Measurements from ENCODE around the gene MFNG.

The MFNG gene

GRCh38 chr22:37492428-37493344 lies 6.5 kb upstream of the MFNG start:
- DNase-seq = peak; percentile 73

- no peak for DNase-seq
These were observed 5.6 kb upstream of the MFNG start for GRCh38 chr22:37491559-37492427.

DNA sequence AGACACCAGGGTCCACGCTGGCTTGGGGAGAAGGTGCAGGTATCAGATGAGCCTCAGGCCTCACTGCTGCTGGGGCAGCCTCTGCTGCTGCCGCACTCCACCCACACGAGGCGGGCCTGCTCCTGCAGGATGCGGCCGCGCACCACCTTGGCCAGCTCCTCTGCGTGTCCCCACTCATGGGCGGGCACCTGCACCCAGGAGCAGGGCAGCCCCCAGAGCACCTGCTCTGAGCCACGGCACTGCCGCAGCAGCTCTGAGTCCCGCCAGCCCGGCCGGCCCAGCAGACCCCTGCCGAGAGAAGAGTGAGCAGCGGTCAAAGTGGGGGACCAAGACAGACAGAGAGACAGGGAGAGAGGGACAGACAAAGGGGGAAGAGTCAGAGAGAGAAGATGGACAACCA lies 4.9 kb upstream of the MFNG start:
- no peak for DNase-seq

DNA sequence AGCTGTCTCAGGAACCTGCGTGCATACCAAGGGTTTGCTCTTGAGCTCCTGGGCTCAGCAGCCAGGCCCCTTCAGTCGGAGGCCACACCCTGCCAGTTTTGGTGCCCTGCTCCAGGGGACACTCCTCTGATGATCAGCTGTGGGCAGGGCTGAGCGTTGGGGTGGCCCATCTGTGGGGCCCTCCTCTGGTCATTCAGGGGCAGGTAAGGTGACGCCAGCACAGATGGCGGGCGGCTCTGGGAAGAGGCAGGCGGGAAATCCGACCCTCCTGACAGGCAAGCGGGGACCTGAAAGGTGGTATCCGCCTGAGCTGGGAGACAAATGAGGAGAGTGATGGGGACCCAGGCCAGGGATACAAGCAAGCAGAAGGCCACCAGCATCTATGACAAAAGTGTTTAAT lies 3.8 kb upstream of the MFNG start:
- no peak for DNase-seq

DNA sequence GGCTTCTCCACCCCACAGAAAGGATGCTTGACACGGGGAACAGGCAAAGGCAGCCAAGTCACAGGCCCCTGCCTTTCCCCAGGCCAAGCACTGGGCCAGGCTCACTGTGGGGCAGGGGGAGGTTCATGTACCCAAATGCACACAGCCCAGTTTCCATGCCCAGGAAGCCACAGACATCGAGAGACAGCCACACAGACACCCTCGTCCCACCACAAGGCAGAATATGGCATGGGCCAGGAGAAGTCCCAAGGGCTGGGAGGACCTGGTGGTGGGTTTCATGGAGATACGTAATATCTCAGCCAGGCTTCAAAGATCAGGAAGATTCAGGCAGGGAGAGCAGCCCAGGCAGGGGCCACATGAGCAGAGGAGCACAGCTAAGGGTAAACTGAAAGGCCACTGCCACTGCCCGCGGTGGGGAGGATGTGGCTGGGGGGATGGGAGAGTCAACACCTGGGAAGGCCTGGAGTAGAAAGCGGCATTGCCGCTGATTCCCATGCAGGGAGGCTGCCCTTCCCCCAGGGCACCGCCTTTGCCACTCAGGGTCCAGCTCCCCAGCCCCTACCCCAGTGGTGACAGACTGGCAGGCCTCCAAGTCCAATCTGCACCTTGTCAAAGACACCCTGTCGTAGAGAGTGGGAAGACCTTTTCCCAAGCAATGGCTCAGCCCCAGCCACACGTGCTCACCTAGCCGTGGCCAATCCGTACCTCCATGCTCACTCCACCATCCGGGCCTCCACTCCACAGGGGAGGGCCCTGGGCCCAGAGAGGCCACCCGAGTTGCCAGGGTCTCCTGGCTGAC lies 2.4 kb upstream of the MFNG start:
- no peak for DNase-seq

- DNase-seq = no peak
These were observed 1.4 kb upstream of the MFNG start for GRCh38 chr22:37487571-37487970.

GRCh38 chr22:37487129-37487528 lies 945 bp upstream of the MFNG start:
- no peak for DNase-seq

DNA sequence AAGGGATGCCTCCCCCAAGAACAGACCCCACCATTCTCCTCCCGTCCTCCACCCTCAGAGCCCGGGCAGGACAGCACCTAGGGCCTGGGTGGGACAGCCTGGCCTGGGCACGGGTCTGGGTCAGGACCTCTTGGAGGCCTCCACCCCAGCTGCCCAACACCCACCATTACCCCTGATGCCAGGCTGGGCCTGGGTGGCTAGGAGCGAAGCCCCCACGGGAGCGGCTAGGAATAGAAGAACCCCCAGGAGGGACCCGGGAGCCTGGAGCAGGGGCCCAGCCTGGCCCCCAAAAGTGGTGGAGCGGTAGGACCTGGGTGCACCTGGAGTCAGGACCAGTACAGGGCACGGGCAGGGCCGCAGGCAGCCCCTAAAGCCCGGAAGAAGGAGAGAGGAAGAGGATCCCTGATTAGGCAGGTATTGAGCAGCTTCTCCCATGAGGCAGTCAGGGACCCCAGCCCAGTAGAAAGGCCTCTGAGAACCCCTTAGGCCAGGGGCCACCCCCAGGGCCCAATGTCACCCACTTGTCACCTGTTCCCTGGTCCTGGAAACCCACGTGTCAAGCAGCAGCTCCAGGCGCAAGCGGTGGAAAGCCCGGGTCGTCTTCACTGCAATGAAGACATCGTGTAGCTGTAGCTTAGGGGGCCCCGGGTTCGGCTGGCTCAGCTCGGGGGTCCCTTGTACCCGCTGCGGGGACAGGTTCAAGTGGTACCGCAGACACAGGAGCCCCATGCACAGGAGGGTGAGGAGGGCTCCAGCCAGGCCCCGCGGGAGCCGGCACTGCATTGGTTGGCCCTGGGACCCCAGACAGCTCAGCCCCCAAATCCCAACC lies 575 bp downstream of the MFNG start:
- peak; percentile 67 for DNase-seq

GRCh38 chr22:37484480-37485394 lies 1.4 kb downstream of the MFNG start:
- DNase-seq = peak; percentile 88

DNA sequence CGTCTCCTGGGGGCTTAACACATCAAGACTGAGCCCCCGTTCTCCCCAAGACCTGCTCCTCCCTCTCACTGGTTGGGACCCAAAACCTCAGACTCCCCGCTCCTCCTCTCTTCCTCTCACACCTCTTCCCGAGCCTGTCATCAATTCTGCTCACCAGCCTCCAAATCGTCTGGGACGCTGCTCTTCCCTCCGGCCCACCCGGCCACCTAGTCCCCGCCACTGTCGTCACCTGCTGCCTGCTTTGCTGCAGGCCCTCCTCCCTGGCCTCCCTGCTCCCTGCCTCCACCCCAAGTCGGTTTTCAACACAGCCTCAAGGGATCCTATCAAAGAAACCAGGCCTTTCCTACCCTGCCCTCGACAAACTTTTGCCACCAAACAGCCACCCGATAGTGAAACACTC lies 3.1 kb downstream of the MFNG start:
- no peak for DNase-seq

- DNase-seq = no peak
These were observed 3.9 kb downstream of the MFNG start for GRCh38 chr22:37482244-37482643.

- DNase-seq = no peak
These were observed 4.8 kb downstream of the MFNG start for GRCh38 chr22:37481347-37481907.

- DNase-seq = no peak
These were observed 5.5 kb downstream of the MFNG start for GRCh38 chr22:37480387-37481346.

DNA sequence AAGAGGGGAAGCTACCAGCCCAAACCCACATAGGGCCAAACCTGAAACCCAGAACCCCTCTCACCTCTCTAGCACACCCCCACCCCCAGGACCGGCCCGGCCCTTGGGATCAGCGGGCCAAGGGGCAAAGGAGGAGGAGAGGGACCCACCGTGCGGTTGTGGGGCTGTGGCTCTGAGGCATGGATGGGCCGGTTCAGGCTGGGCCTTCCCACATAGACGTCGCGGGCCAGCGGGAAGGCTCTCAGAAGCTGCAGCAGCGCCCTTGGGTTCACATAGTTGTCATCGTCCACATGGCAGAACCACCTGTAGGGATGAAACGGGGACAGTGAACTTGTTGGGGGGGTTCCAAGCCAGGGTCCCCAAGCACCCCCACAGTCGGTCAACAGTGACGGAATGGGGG lies 7.0 kb downstream of the MFNG start:
- no peak for DNase-seq

- no peak for DNase-seq
These were observed 9.5 kb downstream of the MFNG start for GRCh38 chr22:37476389-37477329.

DNA sequence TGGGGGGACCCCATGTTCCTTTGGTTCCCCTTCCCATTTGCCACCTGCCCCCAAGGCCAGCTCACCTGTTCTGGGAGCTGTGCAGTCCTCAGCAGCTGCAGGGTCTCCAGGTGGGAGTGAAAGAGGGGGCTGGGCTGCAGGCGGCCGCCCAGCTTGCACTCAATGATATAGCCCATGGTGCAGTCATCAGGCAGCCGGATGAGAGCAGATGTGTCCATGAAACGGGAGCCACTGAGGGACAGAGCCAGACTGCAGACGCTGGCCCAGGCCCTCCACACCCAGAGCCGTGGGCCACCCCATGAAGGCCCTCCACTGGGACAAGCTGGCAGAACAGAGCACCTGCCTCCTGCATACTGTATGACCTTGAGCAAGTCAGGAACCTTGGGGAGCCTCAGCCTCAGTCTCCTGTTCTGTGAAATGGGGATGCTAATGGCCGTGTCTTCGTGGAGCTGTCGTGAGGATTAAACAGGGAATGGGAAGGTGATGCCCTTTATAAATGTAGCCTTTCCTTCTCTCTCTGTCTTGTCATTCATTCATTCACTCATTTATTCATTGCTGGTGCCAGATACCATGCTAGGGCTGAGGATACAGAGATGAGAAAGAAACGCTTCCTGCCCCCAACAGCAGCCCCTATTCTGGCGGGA lies 11.6 kb downstream of the MFNG start:
- DNase-seq = no peak

GRCh38 chr22:37473437-37473946 lies 12.7 kb downstream of the MFNG start:
- DNase-seq = no peak

All from activated CD8-positive, alpha-beta memory T cell treated with anti-CD3 and anti-CD28 coated beads, Interleukin-2, amount 50 U/mL, for 48 hours (primary cell).